A673 (cell line): ENCODE measurements around the gene FKBP3. TPM values are rescaled to one million over a fixed set of nuclear protein-coding genes. Genes with fewer than 3 reads are reported as not detected.

Source experiments
- BruUV-seq: library from RNA; stranded (reverse); fragments of 400-500 nt; replicated peaks from 2 replicates; lab custom pipeline; 2021; lab: Mats Ljungman, UMichigan
- CTCF ChIA-PET: fragments of 300-600 bp; sonication (Branson Sonifier 250); formaldehyde crosslinking; loops from one replicate; lab custom pipeline; 2022; ENCODE audit warnings: antibody characterized with exemption; lab: Charles Lee
- POLR2A ChIA-PET: fragments of 300-600 bp; sonication (Branson Sonifier 250); formaldehyde crosslinking; loops from one replicate; lab custom pipeline; 2022; ENCODE audit warnings: antibody characterized with exemption; ENCODE audit not compliant: low non-redundant PET; lab: Charles Lee
- DNase-seq: peaks from one replicate; pipeline ENCODE4 v3.0.0-alpha.2; 2015; ENCODE audit warnings: low spot score
- H3K27ac ChIP-seq: fragments of 200-600 bp; sonication (generic); 2 replicates; pipeline ENCODE4 v1.5.1; 2016; ENCODE audit warnings: mixed run types, low read depth, mild to moderate bottlenecking, mixed read lengths, antibody characterized with exemption, low read length; ENCODE audit not compliant: poor library complexity, severe bottlenecking
- H3K27me3 ChIP-seq: fragments of 200-600 bp; sonication (generic); replicated peaks from 2 replicates; pipeline ENCODE4 v1.6.1; 2017; ENCODE audit warnings: mixed run types, low read depth, mild to moderate bottlenecking, mixed read lengths, antibody characterized with exemption, low read length; ENCODE audit not compliant: insufficient read depth, poor library complexity
- H3K36me3 ChIP-seq: fragments of 200-600 bp; sonication (generic); 2 replicates; pipeline ENCODE4 v1.6.1; 2016; ENCODE audit warnings: mixed run types, mild to moderate bottlenecking, mixed read lengths, antibody characterized with exemption, low read length; ENCODE audit not compliant: insufficient read depth, poor library complexity, severe bottlenecking
- H3K4me1 ChIP-seq: fragments of 200-600 bp; sonication (generic); 2 replicates; pipeline ENCODE4 v1.6.1; 2017; ENCODE audit warnings: mixed run types, mild to moderate bottlenecking, mixed read lengths, antibody characterized with exemption, low read length; ENCODE audit not compliant: insufficient read depth, poor library complexity, severe bottlenecking
- H3K4me3 ChIP-seq: fragments of 200-600 bp; sonication (generic); 2 replicates; pipeline ENCODE4 v1.5.1; 2016; ENCODE audit warnings: low read depth, mixed run types, mild to moderate bottlenecking, mixed read lengths, low read length; ENCODE audit not compliant: poor library complexity, severe bottlenecking
- H3K9me3 ChIP-seq: fragments of 200-600 bp; sonication (generic); 2 replicates; pipeline ENCODE4 v1.6.1; 2016; ENCODE audit warnings: mixed run types, low read depth, mild to moderate bottlenecking, mixed read lengths, antibody characterized with exemption, low read length; ENCODE audit not compliant: poor library complexity, severe bottlenecking
- EZH2 ChIP-seq: fragments of 200-600 bp; sonication (generic); IDR thresholded peaks from 2 replicates; pipeline ENCODE4 v1.6.1; 2017; ENCODE audit warnings: borderline replicate concordance, low read depth, mild to moderate bottlenecking, mixed read lengths, antibody characterized with exemption, low read length; ENCODE audit not compliant: poor library complexity, severe bottlenecking
- intact Hi-C: fragments of 100-400 bp; cut with micrococcal nuclease; formaldehyde crosslinking; loops from one replicate; pipeline ENCODE4 v1.10.0; 2022; ENCODE audit not compliant: unreplicated experiment
- total RNA-seq: library from RNA; stranded (reverse); gene quantifications from 2 replicates; pipeline ENCODE4 v1.2.3, GENCODE V29; 2021
- TF ChIP-seq, protein P1 (sequence below): fragments of 300-800, 200-600 bp; sonication (generic); conservative IDR thresholded peaks from 2 replicates; pipeline ENCODE4 v1.5.1; 2017; ENCODE audit warnings: low read depth, mild to moderate bottlenecking, antibody characterized with exemption, low read length, moderate library complexity, mixed read lengths

The FKBP3 gene
- total RNA-seq, 1 experiment from 2014 or later, result 162 TPM

DNA sequence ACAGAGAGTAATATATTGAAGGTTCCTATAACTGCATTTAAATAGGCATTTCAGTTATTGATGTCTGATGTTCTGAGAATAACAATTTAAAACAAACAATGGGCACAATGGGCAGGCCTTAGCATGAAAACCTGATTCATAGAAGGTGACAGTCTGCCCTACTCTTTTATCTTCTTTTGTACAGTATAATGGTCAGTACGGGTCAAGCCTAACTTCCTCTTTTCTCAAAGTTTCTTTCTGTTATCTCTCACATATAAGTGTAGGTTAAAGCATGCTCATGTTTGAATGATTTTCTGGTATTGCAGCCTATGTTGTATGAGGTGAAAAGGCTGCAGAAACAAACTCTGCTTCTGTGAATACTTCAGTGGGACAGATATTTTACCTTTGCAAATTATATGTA is 14.2 kb downstream of the FKBP3 start:
- intact Hi-C loops, result no loop called here
- no TSS peak for BruUV-seq
- Histone ChIP-seq H3K4me3 (no peak overlapping the region), H3K9me3 (no peaks in the 10 kb centered on the region), H3K27me3 (no peaks in the 10 kb centered on the region), H3K4me1 (no peaks in the 10 kb centered on the region), H3K27ac (no peak overlapping the region), H3K36me3 (peaks cover 90% of the 10 kb centered on the region)
- TF ChIP-seq EZH2, result no peak
- TF ChIP-seq, protein P1, sequence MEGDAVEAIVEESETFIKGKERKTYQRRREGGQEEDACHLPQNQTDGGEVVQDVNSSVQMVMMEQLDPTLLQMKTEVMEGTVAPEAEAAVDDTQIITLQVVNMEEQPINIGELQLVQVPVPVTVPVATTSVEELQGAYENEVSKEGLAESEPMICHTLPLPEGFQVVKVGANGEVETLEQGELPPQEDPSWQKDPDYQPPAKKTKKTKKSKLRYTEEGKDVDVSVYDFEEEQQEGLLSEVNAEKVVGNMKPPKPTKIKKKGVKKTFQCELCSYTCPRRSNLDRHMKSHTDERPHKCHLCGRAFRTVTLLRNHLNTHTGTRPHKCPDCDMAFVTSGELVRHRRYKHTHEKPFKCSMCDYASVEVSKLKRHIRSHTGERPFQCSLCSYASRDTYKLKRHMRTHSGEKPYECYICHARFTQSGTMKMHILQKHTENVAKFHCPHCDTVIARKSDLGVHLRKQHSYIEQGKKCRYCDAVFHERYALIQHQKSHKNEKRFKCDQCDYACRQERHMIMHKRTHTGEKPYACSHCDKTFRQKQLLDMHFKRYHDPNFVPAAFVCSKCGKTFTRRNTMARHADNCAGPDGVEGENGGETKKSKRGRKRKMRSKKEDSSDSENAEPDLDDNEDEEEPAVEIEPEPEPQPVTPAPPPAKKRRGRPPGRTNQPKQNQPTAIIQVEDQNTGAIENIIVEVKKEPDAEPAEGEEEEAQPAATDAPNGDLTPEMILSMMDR, result no peak
- DNase-seq, result no peak
- CTCF ChIA-PET, result no interaction called here
- POLR2A ChIA-PET, result no interaction called here

DNA sequence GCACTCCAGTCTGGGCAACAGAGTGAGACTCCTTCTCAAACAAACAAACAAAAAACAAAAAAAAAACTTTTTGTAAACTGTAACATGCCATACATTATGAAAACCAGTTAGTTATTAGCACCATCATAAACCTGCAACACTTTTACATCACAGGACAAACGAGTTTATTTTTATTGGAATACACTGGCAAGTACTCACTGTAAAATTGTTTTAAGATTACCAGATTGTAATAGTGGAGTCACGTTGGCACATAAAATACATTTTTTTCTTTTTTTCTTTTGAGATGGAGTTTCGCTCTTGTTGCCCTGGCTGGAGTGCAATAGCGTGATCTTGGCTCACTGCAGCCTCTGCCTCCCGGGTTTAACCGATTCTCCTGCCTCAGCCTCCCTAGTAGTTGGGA is 15.7 kb downstream of the FKBP3 start:
- Histone ChIP-seq H3K4me3 (no peak overlapping the region), H3K27me3 (no peaks in the 10 kb centered on the region), H3K4me1 (peaks cover 12% of the 10 kb centered on the region), H3K9me3 (no peaks in the 10 kb centered on the region), H3K36me3 (peaks cover 97% of the 10 kb centered on the region), H3K27ac (no peak overlapping the region)
- no peak for TF ChIP-seq EZH2
- TF ChIP-seq, protein P1, result no peak
- intact Hi-C loops, result no loop called here
- no peak for DNase-seq
- BruUV-seq, result no TSS peak
- CTCF ChIA-PET, result no interaction called here
- POLR2A ChIA-PET, result no interaction called here

DNA sequence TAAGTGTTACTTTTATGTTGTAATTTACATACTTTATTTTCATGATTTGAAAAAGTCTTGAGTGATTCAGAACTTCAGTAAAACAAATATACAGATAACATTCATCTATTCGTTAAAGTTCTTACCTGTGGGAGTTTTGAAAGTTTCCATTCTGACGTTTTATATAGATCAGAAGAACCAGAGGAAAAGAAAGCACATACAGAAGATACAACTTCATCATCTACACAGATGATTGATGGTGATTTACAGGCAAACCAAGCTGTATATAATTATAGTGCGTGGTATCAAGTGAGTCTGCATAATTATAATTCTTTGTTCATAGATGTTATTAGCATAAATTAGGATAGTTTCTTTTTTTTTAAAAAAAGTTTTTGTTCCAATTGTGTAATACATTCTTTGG is 20.0 kb downstream of the FKBP3 start:
- Histone ChIP-seq H3K9me3 (no peaks in the 10 kb centered on the region), H3K27me3 (no peaks in the 10 kb centered on the region), H3K4me1 (peaks cover 21% of the 10 kb centered on the region), H3K4me3 (no peak overlapping the region), H3K27ac (no peak overlapping the region), H3K36me3 (peaks cover 83% of the 10 kb centered on the region)
- DNase-seq, result no peak
- intact Hi-C loops, result no loop called here
- no peak for TF ChIP-seq EZH2
- TF ChIP-seq, protein P1, result no peak
- BruUV-seq, result no TSS peak
- CTCF ChIA-PET, result no interaction called here
- POLR2A ChIA-PET, result interaction anchor here (0.7 kb wide), 1 partner anchor 19 kb away, joined by 3 read pairs; no protein-coding TSS in a partner anchor
